COLO829 (cell line): Measurements from ENCODE around the gene NHLRC3.
"Not testable (repeated sequence)": the region's sequence is repeated elsewhere in the genome, so short reads cannot be mapped to it uniquely, and the experiment has no call there.

ENCODE experiments used
- DNase-seq: peaks from one replicate; pipeline ENCODE4 v3.0.0; 2012; ENCODE audit warnings: low spot score

Gene NHLRC3

GRCh38 chr13:39037880-39038568 is at the start of gene NHLRC3, which contains the start of gene PROSER1:
Gene NHLRC3, plus strand, starts transcription at chr13:39038456. Its CDS starts 184 bp downstream, at chr13:39038640.
Gene PROSER1, minus strand, starts transcription at chr13:39038089. Its CDS starts 847 bp downstream, at chr13:39037242.
- DNase-seq = peak; percentile 39

GRCh38 chr13:38990693-38991092 is 47.6 kb upstream of the NHLRC3 start, which contains the start of gene STOML3:
Gene STOML3, minus strand, starts transcription at chr13:38990831. Its CDS starts 110 bp downstream, at chr13:38990721.
- DNase-seq = peak; percentile 39

DNA sequence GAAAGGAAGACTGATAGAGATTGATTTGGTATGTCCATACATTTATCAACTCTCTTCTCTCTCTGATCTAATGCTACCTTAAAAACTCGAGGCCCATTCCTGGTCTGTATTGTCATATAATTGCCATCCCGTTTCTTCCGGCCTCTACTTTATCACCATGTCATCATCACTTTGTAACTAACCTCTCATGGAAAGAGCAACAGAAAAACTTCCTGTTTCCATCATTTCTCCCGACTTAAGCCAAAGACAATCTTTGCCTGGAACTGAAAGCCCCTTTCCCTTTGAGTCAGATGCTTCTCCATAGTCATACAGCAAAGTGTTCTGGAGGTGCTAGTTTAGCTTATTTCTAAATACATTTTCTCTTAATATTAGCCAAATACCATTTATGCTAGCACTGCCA is 44.9 kb upstream of the NHLRC3 start:
- no peak for DNase-seq

- DNase-seq = no peak
These were observed 39.5 kb upstream of the NHLRC3 start for GRCh38 chr13:38998739-38999138.

- not testable (repeated sequence) for DNase-seq
These were observed 31.7 kb upstream of the NHLRC3 start for GRCh38 chr13:39006371-39007111.

- no peak for DNase-seq
These were observed 25.6 kb upstream of the NHLRC3 start for GRCh38 chr13:39012608-39013007.

- DNase-seq = no peak
These were observed 24.8 kb upstream of the NHLRC3 start for GRCh38 chr13:39013462-39013861.

DNA sequence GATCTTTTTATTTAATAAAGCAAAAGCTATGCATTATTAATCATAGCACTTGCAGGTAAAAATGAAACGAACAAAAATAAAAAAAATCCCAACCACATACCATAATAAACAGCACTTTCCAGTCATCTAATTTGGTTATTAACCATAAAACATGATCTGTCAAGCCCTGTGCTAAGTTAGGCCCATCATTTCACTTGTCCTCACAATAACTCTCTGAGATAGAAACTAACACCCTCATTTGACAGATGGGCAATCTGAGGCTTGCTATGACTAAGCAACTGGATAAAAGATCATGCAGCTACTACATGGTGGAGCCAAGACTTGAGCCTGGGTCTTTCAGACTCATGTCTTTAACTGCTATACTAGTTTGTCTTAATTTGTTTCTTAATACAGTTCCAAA is 22.2 kb upstream of the NHLRC3 start:
- DNase-seq = no peak

DNA sequence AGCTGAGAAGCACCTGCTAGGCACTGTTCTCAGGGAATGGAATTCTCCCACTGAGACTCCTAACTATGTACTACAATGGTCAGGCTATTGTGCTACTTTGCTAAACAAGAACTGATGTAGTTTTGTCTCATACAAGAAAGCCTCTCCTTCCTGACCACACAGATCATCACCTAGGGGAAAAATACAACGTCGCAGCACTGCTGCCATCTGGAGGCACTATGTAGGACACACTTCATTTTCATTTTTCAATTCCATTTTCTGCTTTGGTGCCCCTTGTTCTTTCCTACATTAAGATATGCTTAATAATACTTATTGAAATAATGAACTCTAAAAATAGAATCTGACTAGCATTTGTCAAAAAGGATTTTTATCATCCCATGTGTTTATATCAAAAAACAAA is 21.5 kb upstream of the NHLRC3 start:
- DNase-seq = peak; percentile 29

DNA sequence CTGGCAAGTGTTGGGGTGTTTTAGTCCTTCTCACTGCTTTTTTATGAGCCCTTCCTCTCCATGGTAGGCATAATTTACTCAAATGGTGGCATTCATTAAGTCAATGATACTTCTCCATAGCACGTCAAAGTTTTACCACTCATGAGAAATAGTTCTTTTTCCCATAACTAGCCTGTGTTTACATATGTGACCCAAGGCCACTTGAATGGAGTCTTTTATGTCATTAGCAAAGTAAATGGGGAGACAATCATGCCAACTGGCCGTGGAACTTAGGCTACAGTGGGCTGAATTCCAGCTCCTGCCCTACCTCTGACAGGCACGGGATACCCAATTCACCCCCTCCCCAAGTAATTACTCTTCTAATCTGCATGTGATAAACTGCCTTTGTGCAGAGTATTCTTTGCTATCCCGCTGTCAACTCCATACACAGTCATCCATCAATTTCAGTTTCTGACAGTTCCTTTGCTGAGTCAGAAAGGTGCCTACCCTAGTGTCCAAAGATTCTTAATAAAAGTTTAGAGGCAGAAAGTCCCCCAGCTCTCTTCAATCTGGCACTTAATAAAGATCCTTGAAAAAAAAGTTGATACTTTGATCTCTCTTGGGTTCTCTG is 17.3 kb upstream of the NHLRC3 start:
- DNase-seq = no peak

DNA sequence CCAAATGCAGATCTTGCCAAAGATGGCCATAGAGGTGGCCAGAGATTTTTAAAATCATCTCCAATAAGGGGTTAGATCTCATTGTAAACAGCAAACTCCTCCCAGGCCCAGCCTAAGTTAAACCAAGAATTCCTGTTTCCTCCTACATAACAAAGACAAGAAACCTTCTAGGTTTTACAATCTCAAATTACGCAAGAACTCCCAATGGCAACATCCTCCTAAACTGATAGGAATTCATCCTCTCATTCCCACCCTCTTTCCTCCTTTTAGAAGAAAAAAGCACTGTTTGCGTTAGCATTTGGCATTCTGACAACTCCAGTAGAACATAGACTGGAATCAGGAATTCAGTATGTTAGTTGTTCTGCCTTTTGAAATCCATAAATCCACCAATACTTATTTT is 14.9 kb upstream of the NHLRC3 start:
- DNase-seq = no peak

DNA sequence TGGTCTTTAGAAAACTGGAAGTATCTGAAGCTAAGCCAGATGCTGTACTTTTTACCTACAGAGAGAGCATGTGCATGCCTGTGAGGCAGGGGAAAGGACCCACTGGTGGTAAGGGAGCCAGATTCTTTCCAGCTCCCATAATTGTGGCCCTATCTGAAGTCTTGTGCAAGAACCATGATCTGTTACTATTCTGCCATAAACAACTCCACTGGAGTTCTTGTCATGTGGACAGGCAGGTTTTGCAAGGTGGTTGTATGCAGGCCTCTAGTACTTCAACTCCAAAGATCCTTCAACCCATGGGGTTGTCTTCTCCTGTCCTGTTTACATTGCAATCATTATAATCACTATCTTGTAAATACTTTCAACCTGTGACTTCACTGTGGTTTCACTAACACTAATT is 14.5 kb upstream of the NHLRC3 start:
- no peak for DNase-seq

- DNase-seq = no peak
These were observed 12.8 kb upstream of the NHLRC3 start for GRCh38 chr13:39025433-39025839.

GRCh38 chr13:39032150-39032549 is 6.1 kb upstream of the NHLRC3 start:
- no peak for DNase-seq

GRCh38 chr13:39034085-39034484 is 4.2 kb upstream of the NHLRC3 start:
- DNase-seq = no peak

GRCh38 chr13:39035204-39035603 is 3.1 kb upstream of the NHLRC3 start:
- no peak for DNase-seq

GRCh38 chr13:39035799-39036198 is 2.5 kb upstream of the NHLRC3 start:
- no peak for DNase-seq

DNA sequence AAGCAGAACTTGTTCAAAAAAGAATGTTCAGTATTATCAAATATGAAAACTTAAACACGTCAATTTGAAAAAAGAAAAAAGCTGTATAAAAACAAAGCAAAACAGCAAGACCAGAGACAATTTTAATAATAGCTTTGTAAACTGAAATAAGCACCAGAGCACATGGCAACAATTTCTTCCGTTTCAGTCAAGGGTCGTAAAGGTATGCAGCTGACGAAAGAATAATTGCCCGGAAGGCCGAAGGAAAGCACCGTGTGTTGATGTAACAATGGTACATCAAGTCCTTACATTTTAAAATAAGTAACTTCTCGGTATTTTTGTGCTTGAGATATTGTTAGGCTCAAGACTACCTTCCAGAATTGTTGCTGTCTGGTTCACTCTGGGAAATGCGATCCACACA is 2.0 kb upstream of the NHLRC3 start:
- DNase-seq = no peak

GRCh38 chr13:39037410-39037879 is 811 bp upstream of the NHLRC3 start:
- DNase-seq = no peak

GRCh38 chr13:39038569-39039030 is 344 bp downstream of the NHLRC3 start:
- DNase-seq = no peak

- no peak for DNase-seq
These were observed 785 bp downstream of the NHLRC3 start for GRCh38 chr13:39039041-39039440.

- DNase-seq = no peak
These were observed 1.9 kb downstream of the NHLRC3 start for GRCh38 chr13:39040206-39040605.

DNA sequence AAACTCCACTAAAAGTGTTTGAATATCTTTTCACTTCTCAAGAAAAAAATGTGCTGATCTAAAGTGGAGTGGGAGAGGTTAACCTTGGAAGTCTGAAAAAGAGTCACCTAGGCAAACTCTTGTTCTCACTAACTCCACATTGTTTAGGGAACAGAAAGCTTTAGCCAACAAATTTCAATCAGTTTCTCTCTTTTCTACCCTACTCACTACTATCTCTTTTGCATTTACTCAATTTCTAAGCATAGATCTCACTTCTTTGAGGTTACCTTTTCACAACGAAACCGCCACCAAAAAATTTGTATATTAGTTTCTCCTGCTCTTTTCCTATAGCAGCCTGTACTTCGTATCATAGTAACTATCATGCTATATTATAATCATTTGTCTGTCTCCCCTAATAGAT is 6.3 kb downstream of the NHLRC3 start:
- no peak for DNase-seq
